Stomach (tissue), 9 donors: ENCODE measurements around the gene EPS8L3. TPM values are rescaled to one million over a fixed set of nuclear protein-coding genes. Genes with fewer than 3 reads are reported as not detected.
"Not testable (repeated sequence)": the region's sequence is repeated elsewhere in the genome, so short reads cannot be mapped to it uniquely, and the experiment has no call there.

Source experiments
- DNase-seq, 2 donors: peaks; one replicate each; pipeline versions ENCODE4 v3.0.0 to v3.0.0-alpha.2; 2013 to 2019
- H3K27ac ChIP-seq, 5 donors: fragments of 200-600 bp in 4 of 5; sonication (generic) in 4 of 5; one replicate each; pipeline ENCODE4 v1.5.1; 2013 to 2019; ENCODE audit warnings: mild to moderate bottlenecking in 1 of 5, moderate library complexity in 1 of 5
- H3K27me3 ChIP-seq, 3 donors: fragments of 200-600 bp; sonication (generic); one replicate each; pipeline ENCODE4 v1.5.1; 2017 to 2019; ENCODE audit warnings: mixed run types in 1 of 3
- H3K36me3 ChIP-seq, 4 donors: fragments of 200-600 bp; sonication (generic); 1 replicate in 3 of 4; 2 replicates in 1 of 4; pipeline ENCODE4 v1.5.1; 2016 to 2019
- H3K4me1 ChIP-seq, 4 donors: fragments of 200-600 bp; sonication (generic); one replicate each; pipeline ENCODE4 v1.5.1; 2016 to 2019
- H3K4me3 ChIP-seq, 4 donors: fragments of 200-600 bp; sonication (generic) in 3 of 4; one replicate each; pipeline ENCODE4 v1.5.1; 2016 to 2019; ENCODE audit warnings: mild to moderate bottlenecking in 1 of 4
- H3K9me3 ChIP-seq, 4 donors: fragments of 200-600 bp; sonication (generic); one replicate each; pipeline ENCODE4 v1.5.1; 2016 to 2019
- CTCF ChIP-seq, 7 experiments: fragments of 450-650 bp in 4 of 7; fragments of 200-600 bp in 3 of 7; sonication (generic) in 3 of 7; IDR thresholded peaks; one replicate each; pipeline ENCODE4 v1.5.1; 2016 to 2019; ENCODE audit warnings: antibody characterized with exemption in 7 of 7, control low read depth in 2 of 7, mild to moderate bottlenecking in 1 of 7
- EP300 ChIP-seq: sonication (generic); formaldehyde crosslinking; IDR thresholded peaks from one replicate; pipeline ENCODE4 v1.6.1; 2017; ENCODE audit warnings: antibody characterized with exemption
- POLR2A ChIP-seq, 4 donors: fragments of 450-650 bp; IDR thresholded peaks; one replicate each; pipeline ENCODE4 v1.6.1; 2016; ENCODE audit warnings: antibody characterized with exemption in 4 of 4, control low read depth in 2 of 4, mild to moderate bottlenecking in 1 of 4, moderate library complexity in 1 of 4
- POLR2AphosphoS5 ChIP-seq, 3 donors: sonication (generic); formaldehyde crosslinking; IDR thresholded peaks; one replicate each; pipeline ENCODE4 v1.6.1; 2016; ENCODE audit warnings: antibody characterized with exemption in 3 of 3
- WGBS, 5 donors: extraction: QIAGEN DNeasy Blood & Tissue Kit in 3 of 5; methylation state at CpG; one replicate each; pipeline versions ENCODE4 v1.1.5 to v1.1.7; 2013 to 2018; 5-methylcytosine and 5-hydroxymethylcytosine counted together
- intact Hi-C: fragments of 100-400 bp; cut with DNase I; formaldehyde crosslinking; loops from one replicate; pipeline ENCODE4 v1.15.1; 2023; ENCODE audit warnings: low total_unique reads
- polyA plus RNA-seq, 3 donors: library from polyadenylated mRNA; stranded (reverse); fragments of 200-250 nt; gene quantifications; one replicate each; pipeline ENCODE4 v1.2.3, GENCODE V29; 2013
- total RNA-seq, 5 donors: library from RNA; depleted of rRNA; stranded (reverse); fragments of >200 nt; gene quantifications; one replicate each; pipeline versions ENCODE4 v1.1.0 to v1.2.3, GENCODE V29; 2014 to 2016
- donor health status: healthy with polysubstance abuse.
- donor health status: Bipolar disorder and iron deficiency.
- donor health status: healthy.

The EPS8L3 gene
- total and polyA plus RNA-seq, 8 donors, result 9.5 to 299 (median 34.3) TPM

DNA sequence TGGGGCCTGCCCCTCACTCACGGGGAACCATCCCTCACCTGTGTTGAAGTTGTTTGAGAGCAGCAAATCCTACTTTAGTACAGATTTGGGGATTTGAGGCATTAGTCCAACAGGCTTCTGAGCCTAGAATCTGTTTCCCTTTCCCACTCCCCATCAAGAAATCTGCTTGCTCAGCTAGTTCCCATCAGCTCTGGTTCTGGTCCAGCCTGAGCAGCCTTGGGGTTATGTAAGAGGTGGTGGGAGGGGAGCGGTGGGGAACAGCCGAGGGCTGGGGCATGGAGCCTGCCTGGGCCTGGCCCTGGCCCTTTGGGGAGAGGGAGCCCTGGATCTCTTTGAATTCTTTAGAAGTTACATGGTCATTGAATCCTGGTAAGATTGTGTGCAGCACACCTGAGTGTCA, 47.6 kb downstream of the EPS8L3 start:
- no peak overlapping the region for H3K4me3 ChIP-seq
- whole genome bisulfite sequencing, 5 donors, result 72 to 86% (median 76%) methylated on average over 3 of the region's 3 CpGs
- no peaks in the 10 kb centered on the region for H3K9me3 ChIP-seq
- peaks cover 0 to 15% (median 8%) of the 10 kb centered on the region in 4 donors for H3K4me1 ChIP-seq
- DNase-seq, result no peak
- no peak for TF ChIP-seq POLR2AphosphoS5 (IDR thresholded peaks at IDR 0.05)
- TF ChIP-seq CTCF (IDR thresholded peaks at IDR 0.05), result no peak
- TF ChIP-seq EP300, result no peak
- TF ChIP-seq POLR2A (IDR thresholded peaks at IDR 0.05), result no peak
- H3K36me3 ChIP-seq, result no peaks in the 10 kb centered on the region
- peak overlapping the region in 2 of 5 donors; percentile 20 to 46 for H3K27ac ChIP-seq
- peaks cover 0 to 8% (median 0%) of the 10 kb centered on the region in 3 donors for H3K27me3 ChIP-seq
- intact Hi-C loops, result no loop called here

DNA sequence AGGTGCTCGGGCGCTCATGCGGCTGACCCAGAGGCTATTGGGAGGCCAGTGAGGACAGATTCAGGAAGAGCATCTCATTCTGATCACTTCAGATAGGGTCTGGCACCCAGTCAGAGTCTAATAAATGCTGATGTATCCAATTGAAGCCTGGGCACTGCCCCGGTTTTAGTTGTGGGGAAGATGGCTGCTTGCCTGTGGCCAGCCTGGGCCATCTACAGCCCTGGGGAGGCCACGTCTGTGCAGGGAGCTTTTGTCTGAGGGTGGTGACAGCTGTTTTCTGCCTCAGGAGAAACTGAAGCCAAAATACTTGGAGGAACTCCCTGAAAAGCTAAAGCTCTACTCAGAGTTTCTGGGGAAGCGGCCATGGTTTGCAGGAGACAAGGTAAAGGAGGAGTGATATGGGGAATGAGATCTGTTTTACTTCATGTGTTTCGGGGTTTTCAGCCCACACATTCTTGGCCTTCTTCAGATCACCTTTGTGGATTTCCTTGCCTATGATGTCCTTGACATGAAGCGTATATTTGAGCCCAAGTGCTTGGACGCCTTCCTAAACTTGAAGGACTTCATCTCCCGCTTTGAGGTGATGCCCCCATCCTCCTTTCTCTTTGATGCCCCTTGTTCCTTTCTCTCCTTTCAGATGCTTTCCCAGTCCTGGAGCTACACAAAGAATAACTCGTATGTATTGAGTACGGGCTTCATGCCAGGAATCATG, 48.9 kb downstream of the EPS8L3 start:
- Histone ChIP-seq H3K4me3 (no peak overlapping the region), H3K27ac (no peak overlapping the region), H3K9me3 (no peaks in the 10 kb centered on the region), H3K27me3 (peaks cover 0 to 8% (median 0%) of the 10 kb centered on the region in 3 donors), H3K36me3 (no peaks in the 10 kb centered on the region), H3K4me1 (peaks cover 0 to 15% (median 8%) of the 10 kb centered on the region in 4 donors)
- intact Hi-C loops, result no loop called here
- TF ChIP-seq POLR2AphosphoS5 (IDR thresholded peaks at IDR 0.05) (no peak), CTCF (IDR thresholded peaks at IDR 0.05) (no peak)
- DNase-seq, result peak in 1 of 2 donors; percentile 15
- WGBS, 5 donors, result 84 to 90% (median 88%) methylated on average over 12 of the region's 12 CpGs

GRCh38 chr1:109713636-109714035, 50.1 kb downstream of the EPS8L3 start:
- Histone ChIP-seq H3K27ac (no peak overlapping the region), H3K9me3 (peaks cover 0 to 8% (median 0%) of the 10 kb centered on the region in 4 donors), H3K36me3 (no peaks in the 10 kb centered on the region), H3K4me3 (no peak overlapping the region), H3K4me1 (peaks cover 0 to 15% (median 6%) of the 10 kb centered on the region in 4 donors), H3K27me3 (peaks cover 0 to 8% (median 0%) of the 10 kb centered on the region in 3 donors)
- DNase-seq, result no peak
- 76 to 96% (median 89%) methylated on average over 5 of the region's 5 CpGs for WGBS, 5 donors
- intact Hi-C loops, result no loop called here
- no peak for TF ChIP-seq POLR2A (IDR thresholded peaks at IDR 0.05)
- TF ChIP-seq POLR2AphosphoS5 (IDR thresholded peaks at IDR 0.05), result no peak
- TF ChIP-seq CTCF (IDR thresholded peaks at IDR 0.05), result no peak
- no peak for TF ChIP-seq EP300

DNA sequence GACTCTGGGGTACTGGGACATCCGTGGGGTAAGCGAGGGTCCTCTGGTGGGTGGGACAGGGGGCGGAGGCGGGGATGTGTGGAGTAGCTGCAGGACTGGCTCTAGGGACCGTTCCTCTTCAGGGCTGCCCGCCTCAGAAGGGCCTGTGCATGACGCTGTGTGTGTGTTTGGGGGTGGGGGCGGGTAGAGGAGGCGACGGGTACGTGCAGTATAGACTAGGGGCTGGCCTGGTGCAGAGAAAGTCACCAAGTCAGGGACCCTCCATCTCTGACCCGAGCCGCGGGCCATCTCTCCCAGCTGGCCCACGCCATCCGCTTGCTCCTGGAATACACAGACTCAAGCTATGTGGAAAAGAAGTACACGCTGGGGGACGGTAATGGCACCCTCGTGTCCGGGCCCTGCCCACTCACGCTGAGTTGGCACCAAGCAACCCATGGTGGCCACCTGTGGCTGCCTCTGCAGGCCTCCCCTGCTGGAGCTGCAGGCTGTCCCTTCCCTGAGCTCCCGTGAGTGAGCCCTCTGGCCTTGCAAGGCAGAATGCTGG, 51.3 kb downstream of the EPS8L3 start:
- WGBS, 5 donors, result 59 to 75% (median 64%) methylated on average over 15 to 22 of the region's 22 CpGs
- Histone ChIP-seq H3K27ac (peak overlapping the region in 2 of 5 donors; percentile 53 to 58), H3K4me1 (peaks cover 0 to 14% (median 6%) of the 10 kb centered on the region in 4 donors), H3K9me3 (peaks cover 0 to 11% (median 0%) of the 10 kb centered on the region in 4 donors), H3K36me3 (no peaks in the 10 kb centered on the region), H3K27me3 (peaks cover 0 to 8% (median 0%) of the 10 kb centered on the region in 3 donors), H3K4me3 (peak overlapping the region; percentile 32 to 42 (median 36))
- DNase-seq, result no peak
- intact Hi-C loops, result no loop called here
- no peak for TF ChIP-seq EP300
- no peak for TF ChIP-seq CTCF (IDR thresholded peaks at IDR 0.05)

GRCh38 chr1:109711593-109712320, 52.0 kb downstream of the EPS8L3 start, which contains the start of gene GSTM5:
TSS of gene GSTM5 (plus strand) at chr1:109712251. CDS start at chr1:109712313, 62 bp downstream.
- intact Hi-C loops, H3K4me1 ChIP-seq, H3K36me3 ChIP-seq, H3K27me3 ChIP-seq: not testable (repeated sequence)
- Histone ChIP-seq H3K27ac (peak within 1 kb of the TSS in 3 of 5 donors; percentile 38 to 58 (median 53)), H3K9me3 (peaks cover 0 to 11% (median 0%) of the 10 kb centered on the region in 4 donors), H3K4me3 (peak within 1 kb of the TSS; percentile 32 to 42 (median 36))
- 36 to 68% (median 44%) methylated on average over 8 to 33 of the region's 33 CpGs for WGBS, 5 donors
- peak in 1 of 2 donors; percentile 61 for DNase-seq

- peak in 1 of 2 donors; percentile 66 for DNase-seq
- intact Hi-C loops, H3K27me3 ChIP-seq, H3K27ac ChIP-seq, H3K4me3 ChIP-seq, H3K36me3 ChIP-seq: not testable (repeated sequence)
- Histone ChIP-seq H3K4me1 (peaks cover 0 to 10% (median 4%) of the 10 kb centered on the region in 4 donors), H3K9me3 (peaks cover 0 to 11% (median 0%) of the 10 kb centered on the region in 4 donors)
Measured at GRCh38 chr1:109709822-109710221, 53.9 kb downstream of the EPS8L3 start.

DNA sequence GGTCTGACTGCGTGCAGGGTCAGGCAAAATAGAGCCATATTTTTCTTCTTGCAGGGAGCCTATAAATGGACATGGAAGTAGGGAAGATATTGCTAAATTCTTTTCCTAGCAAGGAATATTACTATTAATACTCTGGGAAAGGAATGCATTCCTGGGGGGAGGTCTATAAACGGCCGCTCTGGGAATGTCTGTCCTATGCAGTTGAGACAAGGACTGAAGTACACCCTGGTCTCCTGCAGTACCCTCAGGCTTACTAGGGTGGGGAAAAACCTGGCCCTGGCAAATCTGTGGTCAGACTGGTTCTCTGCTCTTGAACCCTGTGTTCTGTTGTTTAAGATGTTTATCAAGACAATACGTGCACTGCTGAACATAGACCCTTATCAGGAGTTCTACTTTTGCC, 54.8 kb downstream of the EPS8L3 start:
- Histone ChIP-seq H3K9me3 (peaks cover 0 to 11% (median 0%) of the 10 kb centered on the region in 4 donors), H3K4me1 (peaks cover 0 to 11% (median 4%) of the 10 kb centered on the region in 4 donors)
- H3K4me3 ChIP-seq, H3K27ac ChIP-seq, intact Hi-C loops, DNase-seq, H3K36me3 ChIP-seq, H3K27me3 ChIP-seq: not testable (repeated sequence)
- 59 to 90% (median 73%) methylated on average over 4 of the region's 4 CpGs for WGBS, 5 donors
